Upper lobe of left lung (tissue), 4 donors: ENCODE results near the gene XRCC4.

Experiments used
- CTCF ChIP-seq, 6 experiments: fragments of 450-650 bp in 4 of 6; fragments of 200-600 bp in 2 of 6; sonication (generic) in 2 of 6; IDR thresholded peaks; one replicate each; pipeline ENCODE4 v1.5.1; 2016 to 2019; ENCODE audit warnings: antibody characterized with exemption in 6 of 6
- EP300 ChIP-seq, 4 donors: sonication (generic); formaldehyde crosslinking; IDR thresholded peaks; one replicate each; pipeline ENCODE4 v1.5.1; 2017; ENCODE audit warnings: antibody characterized with exemption in 4 of 4, control low read depth in 2 of 4
- POLR2A ChIP-seq, 4 donors: fragments of 450-650 bp; IDR thresholded peaks; one replicate each; pipeline ENCODE4 v1.5.1; 2016 to 2017; ENCODE audit warnings: antibody characterized with exemption in 4 of 4, mild to moderate bottlenecking in 2 of 4
- POLR2AphosphoS5 ChIP-seq, 2 donors: sonication (generic); formaldehyde crosslinking; IDR thresholded peaks; one replicate each; pipeline ENCODE4 v1.5.1; 2017; ENCODE audit warnings: antibody characterized with exemption in 2 of 2

- TF ChIP-seq POLR2A (IDR thresholded peaks at IDR 0.05) (no peak), CTCF (IDR thresholded peaks at IDR 0.05) (no peak), EP300 (IDR thresholded peaks at IDR 0.05) (no peak), POLR2AphosphoS5 (IDR thresholded peaks at IDR 0.05) (no peak)
These were observed 107.2 kb downstream of the XRCC4 start for GRCh38 chr5:83184534-83184933.
